ENCODE measurements around the gene MRPL54.

Gene MRPL54

GRCh38 chr19:3762501-3763459 lies at the start of gene MRPL54:
MRPL54 (plus strand) TSS chr19:3762682; CDS start chr19:3762701, 19 bp downstream.
- DNase-seq, result peak; percentile 99

- no peak for DNase-seq
Measured at GRCh38 chr19:3716147-3716668, 46.3 kb upstream of the MRPL54 start.

GRCh38 chr19:3719868-3720267 lies 42.6 kb upstream of the MRPL54 start:
- no peak for DNase-seq

DNA sequence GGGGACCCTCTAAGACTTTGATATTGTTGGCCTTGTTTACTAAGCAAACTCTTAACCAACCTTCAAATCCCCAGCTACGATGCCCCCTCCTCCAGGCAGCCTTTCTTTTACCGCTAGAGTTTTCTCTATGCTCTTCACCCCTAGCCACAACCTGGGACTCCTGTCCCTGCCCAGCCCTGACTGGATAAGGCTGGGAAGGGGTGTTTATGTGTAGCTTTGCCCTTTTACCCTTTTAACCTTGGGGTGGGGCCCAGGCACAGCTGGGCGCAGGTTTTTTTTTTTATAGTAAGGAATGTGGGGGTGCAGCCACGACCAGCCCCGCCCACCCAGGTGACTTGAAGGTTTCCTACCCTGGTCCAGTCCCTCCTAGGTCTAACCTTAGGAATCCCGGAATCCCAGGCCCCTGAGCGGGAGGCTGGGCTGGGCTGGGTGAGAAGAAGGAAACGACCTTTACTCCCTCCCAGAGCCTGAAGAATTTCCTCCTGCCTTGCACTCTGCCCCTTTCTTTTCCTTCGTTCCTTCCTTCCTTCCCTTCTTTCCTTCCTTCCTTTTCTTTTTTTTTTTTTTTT lies 42.0 kb upstream of the MRPL54 start:
- no peak for DNase-seq

- peak; percentile 89 for DNase-seq
Measured at GRCh38 chr19:3721131-3721886, 41.2 kb upstream of the MRPL54 start.

DNA sequence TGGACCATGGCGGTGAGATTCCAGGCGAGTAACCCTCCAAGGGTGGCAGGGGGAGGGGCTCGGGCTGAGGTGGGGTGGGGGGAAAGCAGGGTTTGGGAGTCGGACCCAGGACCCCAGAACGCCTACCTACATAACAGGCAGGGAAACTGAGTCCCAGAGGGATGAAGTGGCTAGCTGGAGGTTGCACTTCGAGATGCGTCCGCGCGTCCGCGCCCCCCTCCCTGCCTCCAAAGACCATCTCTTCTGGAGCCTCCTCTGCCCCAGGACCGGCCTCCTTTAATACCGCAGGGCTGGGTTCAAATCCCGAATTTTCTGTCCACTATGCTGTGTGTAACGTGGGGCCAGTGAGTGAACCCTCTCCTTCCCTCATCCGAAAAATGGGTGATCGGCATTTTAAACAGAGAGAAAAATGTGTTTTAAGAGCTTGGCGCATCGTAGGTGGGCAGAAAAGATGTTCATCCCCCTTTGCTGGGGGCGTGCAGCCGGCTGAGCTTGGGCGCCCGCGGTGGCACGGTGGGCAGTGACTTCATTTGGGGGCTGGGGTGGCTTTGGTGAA lies 40.5 kb upstream of the MRPL54 start:
- no peak for DNase-seq

GRCh38 chr19:3722443-3723109 lies 39.9 kb upstream of the MRPL54 start:
- no peak for DNase-seq

DNA sequence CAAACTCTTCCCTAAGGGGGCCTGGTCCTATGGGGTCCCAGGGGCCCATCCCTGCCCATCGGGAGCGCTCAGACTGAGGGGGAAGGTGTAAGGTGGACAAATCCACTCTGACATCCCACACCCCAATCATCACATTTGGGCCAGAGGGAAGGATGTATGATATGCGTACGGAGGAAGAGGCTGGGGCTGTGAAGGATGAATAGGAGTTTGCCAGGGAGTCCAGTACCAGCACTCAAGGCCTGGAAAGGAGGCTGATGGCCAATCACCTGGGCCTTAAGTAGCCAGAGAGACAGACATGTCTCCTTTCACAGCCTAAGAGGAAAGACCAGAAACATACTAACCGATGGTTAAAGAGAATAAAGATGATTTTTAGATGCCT lies 39.4 kb upstream of the MRPL54 start:
- DNase-seq, result no peak

DNA sequence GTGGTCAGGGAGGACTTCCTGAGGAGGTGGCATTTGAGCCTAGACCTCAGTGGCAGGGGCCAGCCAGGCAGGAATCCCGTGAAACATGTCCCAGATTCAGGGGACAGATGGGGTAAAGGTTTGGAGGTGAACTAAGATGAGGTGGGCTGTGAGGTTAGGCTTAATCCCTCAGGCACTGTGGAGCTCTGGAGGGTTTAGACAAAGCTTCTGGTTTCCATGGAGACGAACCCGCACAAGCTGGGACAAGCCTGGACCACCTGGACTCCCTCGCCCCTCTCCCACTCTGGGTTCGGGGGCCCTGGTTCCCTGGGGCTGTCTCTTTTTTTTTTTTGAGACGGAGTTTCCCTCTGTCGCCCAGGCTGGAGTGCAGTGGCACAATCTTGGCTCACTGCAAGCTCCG lies 38.6 kb upstream of the MRPL54 start:
- DNase-seq, result no peak

GRCh38 chr19:3725121-3725520 lies 37.4 kb upstream of the MRPL54 start:
- DNase-seq, result no peak

DNA sequence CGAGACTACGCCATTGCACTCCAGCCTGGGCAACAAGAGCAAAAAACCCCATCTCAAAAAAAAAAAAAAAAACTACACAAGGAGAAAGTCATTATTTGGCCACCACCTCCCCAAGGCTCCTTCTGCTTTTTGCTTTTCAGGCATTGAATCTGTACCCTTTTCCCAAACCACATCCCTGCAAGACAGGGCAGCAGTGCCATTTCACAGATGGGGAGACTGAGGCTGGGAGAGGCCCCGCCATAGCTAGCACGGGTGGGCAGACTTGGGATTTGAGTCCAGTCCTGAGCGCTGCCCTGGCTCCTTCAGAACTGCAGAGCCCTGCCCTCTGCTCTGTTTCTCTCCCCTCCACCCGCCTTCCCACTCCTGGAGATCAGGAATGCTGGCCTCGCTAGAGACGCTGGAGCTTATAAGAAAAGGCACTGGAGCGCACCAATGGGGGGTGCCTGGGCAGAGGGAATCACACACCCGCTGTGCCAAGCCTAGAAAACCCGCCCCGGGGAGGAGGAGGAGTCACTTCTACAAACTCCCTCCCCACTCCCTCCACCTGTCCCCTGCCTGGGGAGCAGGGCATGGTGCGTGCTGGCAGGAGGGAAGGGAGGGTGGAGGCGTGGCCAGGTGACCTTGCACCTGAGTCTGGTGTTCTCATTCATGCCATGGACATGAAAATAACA lies 36.7 kb upstream of the MRPL54 start:
- no peak for DNase-seq

GRCh38 chr19:3730457-3730958 lies 32.0 kb upstream of the MRPL54 start:
- no peak for DNase-seq

GRCh38 chr19:3732108-3732507 lies 30.4 kb upstream of the MRPL54 start:
- DNase-seq, result no peak

GRCh38 chr19:3733549-3734309 lies 28.8 kb upstream of the MRPL54 start:
- DNase-seq, result no peak

DNA sequence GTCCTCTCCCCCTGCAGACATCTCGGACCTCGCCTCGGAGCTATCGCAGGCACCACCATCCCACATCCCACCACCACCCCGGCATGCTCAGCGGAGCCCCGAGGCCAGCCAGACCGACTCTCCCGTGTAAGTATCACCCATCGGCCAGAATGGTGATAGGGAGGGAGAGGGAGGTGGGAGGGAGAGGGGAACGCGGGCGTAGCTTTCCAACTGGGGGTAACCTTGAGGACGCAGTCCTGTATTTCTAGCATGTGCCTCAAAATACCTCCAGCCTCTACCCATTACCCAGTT lies 28.2 kb upstream of the MRPL54 start:
- no peak for DNase-seq

DNA sequence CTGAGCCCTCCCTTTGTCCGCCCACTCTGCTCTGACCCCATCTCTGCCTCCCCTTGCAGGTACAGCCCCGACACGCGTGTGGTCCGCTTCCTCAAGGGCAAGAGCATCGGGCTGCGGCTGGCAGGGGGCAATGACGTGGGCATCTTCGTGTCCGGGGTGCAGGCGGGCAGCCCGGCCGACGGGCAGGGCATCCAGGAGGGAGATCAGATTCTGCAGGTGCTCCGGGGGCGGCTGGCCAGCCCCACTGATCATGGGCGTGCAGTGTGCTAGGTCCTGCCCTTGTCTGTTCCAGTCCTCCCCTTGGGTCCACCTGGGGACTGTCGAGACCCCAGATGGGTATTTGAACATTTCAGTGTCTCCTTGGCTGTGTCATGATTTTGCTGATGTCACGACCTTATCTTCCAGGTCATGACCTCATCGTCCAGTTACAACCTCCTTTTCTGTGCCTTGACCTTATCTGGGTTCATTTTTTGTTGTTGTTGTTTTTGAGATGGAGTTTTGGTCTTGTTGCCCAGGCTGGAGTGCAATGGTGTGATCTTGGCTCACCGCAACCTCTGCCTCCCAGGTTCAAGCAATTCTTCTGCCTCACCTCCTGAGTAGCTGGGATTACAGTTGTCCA lies 26.3 kb upstream of the MRPL54 start:
- no peak for DNase-seq

DNA sequence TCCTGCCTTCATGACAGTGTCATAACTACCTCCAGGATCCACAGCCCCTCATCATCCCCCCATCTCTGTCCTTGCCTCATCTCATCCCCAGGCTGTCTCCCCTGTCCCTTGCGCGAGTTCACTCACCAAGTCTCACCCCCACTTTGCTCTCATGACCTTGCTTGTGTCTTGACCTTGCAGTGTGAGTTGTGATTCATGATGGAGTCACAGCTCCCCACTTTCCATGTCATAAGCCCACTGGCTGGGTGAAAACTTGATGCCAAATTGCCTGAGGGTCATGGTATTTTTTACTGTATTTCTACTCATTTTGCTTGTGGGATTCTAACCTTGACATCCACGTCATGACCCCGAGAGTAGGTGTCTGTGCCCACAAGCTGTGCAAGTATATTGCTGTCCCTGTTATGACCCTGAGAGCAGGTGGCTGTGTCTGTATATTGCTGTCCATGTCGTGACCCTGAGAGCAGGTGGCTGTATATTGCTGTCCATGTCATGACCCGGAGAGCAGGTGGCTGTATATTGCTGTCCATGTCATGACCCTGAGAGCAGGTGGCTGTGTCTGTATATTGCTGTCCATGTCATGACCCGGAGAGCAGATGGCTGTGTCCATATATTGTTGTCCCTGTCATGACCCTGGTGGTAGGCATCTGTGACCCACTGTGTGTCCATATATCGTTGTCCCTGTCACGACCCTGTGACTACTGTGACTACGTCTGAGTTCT lies 24.8 kb upstream of the MRPL54 start:
- no peak for DNase-seq

DNA sequence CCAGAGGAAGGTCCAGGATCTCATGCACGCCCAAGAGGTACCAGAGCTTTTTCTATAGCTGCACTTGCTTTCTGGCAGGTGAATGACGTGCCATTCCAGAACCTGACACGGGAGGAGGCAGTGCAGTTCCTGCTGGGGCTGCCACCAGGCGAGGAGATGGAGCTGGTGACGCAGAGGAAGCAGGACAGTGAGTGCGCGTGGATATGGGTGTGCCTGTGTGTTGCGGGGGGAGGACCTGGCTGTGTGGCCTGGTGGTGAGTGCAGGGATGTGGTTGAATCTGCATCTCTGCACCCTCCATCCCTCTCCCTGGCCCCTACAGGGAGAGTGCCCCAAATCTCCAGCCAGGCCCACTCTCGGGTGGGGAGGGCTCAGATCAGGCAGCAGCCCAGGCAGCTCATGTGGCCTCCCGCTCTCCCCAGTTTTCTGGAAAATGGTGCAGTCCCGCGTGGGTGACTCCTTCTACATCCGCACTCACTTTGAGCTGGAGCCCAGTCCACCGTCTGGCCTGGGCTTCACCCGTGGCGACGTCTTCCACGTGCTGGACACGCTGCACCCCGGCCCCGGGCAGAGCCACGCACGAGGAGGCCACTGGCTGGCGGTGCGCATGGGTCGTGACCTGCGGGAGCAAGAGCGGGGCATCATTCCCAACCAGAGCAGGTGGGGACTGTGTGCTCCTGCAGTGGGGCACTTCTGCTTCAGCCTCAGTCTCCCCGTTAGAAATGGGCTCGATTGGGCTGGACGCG lies 23.8 kb upstream of the MRPL54 start:
- DNase-seq, result no peak

DNA sequence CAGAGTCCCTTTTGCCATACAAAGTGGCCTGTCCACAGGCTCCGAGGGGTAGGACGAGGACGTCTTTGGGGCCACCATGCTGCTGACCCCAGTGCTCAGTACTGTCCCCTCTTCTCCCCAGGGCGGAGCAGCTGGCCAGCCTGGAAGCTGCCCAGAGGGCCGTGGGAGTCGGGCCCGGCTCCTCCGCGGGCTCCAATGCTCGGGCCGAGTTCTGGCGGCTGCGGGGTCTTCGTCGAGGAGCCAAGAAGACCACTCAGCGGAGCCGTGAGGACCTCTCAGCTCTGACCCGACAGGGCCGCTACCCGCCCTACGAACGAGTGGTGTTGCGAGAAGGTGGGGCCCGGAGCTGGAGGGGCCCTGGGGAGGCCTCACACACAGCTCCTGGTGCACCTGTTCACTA lies 22.1 kb upstream of the MRPL54 start:
- no peak for DNase-seq
